Inflammatory macrophage treated with lipopolysaccharide for 1 hour (primary cell): Measurements from ENCODE around the gene DPP9.
A peak's percentile ranks its signal among the peaks of the same experiment; 100 is the strongest.

Experiments
- DNase-seq, 2 donors: peaks; one replicate each; pipeline ENCODE4 v3.0.0-alpha.2; 2020 to 2022

DPP9 gene

DNA sequence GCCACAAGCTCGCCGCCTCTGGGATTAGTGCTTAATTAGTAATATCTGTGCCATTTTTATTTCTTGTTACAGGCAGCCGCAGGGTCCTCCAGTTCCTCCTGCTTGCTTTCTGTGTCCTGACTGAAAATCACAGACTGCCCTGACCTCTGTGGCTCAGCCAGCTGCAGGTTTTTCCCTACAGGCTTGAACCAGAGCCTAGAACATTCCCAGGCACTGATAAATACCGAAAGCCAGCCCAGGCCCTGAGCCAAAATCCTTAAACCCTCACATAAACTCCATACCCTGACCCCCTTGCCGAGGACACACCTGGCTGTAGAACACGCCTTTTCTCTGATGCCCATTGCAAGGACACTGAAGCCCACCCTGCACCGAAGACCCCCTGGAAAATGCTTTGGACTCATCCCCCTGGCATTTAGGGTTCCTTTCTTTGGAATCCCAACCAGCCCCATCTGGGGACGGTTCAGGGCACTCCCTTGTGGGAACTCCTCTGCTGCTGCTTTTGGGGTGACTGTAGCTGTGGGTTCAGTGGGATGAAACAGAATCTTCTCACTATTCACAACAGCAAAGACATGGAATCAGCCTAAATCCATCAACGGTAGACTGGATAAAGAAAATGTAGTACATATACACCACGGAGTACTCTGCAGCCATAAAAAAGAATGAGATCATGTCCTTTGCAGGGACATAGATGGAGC, 15.5 kb downstream of the DPP9 start:
- DNase-seq = no peak

DNA sequence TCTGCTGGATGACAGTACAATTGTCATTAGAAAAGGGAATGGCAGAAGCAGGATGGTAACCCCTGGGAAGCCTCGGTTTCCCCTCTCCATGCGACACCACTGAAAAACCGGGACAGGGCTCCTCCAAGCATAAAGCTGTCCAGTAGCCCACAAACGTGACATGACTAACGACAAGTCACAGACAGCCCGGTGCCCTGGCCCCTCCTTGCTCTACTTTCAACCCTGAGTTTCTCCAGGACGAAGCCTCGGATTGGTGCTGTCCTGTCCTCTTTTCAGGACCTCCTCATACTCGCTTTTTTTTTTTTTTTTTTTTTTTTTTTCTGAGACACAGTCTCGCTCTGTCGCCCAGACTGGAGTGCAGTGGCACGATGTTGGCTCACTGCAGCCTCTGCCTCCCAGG, 16.3 kb downstream of the DPP9 start:
- DNase-seq = no peak

DNA sequence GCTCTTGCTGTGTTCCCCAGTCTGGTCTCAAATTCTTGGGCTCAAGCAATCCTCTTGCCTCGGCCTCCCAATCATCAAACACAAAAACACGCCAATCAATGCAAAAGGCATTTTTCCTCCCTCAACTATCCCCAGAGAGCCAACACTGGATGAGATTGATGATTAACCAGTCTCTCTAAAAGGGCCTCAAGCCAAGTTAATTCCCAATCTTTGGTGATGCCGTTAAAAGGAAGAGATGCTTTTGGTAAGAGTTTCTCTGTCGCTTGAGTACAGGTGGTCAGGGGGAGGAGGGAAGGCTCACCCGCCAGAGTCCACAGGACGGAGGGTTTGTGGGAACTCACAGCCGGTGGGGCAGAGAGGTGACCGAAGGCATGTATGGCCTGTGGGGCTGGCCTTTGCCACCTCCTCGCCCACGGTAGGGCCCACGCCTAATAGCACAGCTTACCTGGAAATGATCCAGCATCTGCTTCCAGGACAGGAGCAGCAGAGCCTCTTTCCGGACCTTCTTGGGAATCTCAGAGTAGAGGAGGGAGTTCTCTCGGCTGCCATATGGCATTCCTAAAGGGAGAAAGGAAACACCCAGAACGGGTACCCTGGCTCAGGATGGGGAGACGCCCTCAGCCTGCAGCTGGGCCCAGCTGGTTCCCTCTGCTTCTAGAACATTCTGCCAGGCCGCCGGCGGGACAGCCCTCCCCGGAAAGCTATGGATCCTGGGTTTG, 18.1 kb downstream of the DPP9 start:
- DNase-seq = no peak

DNA sequence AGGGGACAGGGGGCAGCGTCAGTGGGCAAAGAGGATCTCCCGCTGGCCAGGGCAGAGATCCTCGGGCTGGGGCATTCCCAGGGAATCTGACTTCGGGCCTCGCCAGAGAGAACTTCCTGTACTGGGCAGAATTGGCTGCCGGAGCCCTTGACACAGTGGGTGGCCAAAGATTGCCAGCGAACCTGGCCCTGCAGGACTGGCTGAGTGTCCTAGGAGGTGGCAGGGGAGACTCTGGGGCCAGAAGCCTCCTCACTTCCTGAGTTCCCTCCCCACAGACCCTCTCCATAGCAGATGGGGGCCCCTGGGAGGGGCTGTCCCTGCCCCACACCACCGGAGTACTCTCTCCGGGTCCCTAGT, 19.3 kb downstream of the DPP9 start:
- no peak for DNase-seq

GRCh38 chr19:4703671-4704316, 19.8 kb downstream of the DPP9 start:
- DNase-seq = no peak

DNA sequence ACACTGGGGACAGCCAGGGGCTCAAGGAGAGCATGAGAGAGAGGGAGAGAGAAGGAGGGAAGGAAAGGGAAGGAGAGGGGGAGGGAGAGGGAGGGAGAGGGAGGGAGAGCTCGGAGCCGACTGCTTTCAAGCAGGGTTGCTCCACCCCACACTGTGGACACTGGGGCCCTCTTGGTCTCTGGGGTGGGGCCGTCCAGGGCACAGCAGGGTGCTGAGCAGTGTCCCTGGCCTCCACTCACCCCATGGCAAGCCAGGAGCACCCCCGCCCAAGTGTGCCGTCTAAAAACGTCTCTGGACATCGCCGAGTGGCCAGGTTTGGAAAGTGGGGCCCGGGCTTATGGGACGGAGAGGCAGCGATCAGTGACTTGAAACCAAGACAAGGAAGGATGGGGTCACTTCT, 20.9 kb downstream of the DPP9 start:
- no peak for DNase-seq

DNA sequence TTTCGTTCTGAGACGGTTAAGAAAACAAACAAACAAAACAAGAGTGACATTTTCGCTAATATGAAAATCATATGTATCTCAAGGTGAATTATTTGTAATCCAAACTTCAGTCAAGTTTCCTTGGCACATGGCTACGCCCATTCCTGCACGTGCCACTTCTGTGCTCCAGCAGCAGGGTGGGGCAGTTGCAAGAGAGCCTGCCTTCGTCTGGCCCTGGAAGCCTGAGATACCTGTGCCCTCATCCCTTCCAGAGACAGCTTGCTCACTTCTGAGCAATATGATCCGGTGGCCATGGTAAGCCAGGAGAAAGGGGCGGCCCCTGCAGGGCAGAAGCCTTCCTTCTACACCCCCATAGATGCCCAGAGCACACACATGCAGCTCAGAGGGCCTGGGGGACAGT, 22.1 kb downstream of the DPP9 start:
- DNase-seq = no peak

DNA sequence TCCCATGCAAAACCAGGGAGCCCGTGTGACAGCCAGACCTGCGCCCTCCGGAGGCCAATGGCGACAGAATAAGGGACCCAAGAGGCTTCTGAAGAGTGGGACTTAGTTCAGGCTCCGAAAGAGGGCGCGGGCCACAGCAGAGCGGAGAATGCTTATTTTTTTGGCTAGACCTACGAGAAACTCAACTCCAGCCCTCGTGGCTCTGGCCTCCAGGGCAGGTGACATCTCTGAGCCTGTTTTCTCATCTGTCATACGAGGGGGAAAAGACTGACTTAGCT, 23.0 kb downstream of the DPP9 start:
- DNase-seq = no peak

GRCh38 chr19:4699826-4700692, 23.6 kb downstream of the DPP9 start:
- no peak for DNase-seq

DNA sequence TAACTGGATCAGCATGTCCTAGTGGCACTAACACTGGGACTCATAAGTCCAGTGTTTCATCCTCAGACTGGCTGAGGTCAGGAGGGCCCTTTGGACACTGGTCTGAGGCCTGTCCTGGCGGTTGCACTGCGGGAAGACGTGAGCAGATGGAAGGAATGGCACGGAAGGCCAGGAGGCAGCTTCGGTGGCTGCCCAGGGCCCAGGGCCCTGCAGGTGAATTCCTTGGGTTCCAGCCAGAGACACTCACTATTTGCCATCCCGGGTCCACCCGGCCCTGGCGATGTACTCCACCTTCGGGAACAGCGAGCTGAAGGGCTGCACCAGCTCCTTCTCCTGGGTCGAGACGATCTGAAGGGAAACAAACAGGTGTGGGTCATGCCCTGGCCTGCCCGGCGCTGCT, 26.3 kb downstream of the DPP9 start:
- DNase-seq = no peak

- DNase-seq = no peak
Observed at GRCh38 chr19:4695224-4695731, 28.4 kb downstream of the DPP9 start.

GRCh38 chr19:4694211-4694987, 29.2 kb downstream of the DPP9 start:
- no peak for DNase-seq

DNA sequence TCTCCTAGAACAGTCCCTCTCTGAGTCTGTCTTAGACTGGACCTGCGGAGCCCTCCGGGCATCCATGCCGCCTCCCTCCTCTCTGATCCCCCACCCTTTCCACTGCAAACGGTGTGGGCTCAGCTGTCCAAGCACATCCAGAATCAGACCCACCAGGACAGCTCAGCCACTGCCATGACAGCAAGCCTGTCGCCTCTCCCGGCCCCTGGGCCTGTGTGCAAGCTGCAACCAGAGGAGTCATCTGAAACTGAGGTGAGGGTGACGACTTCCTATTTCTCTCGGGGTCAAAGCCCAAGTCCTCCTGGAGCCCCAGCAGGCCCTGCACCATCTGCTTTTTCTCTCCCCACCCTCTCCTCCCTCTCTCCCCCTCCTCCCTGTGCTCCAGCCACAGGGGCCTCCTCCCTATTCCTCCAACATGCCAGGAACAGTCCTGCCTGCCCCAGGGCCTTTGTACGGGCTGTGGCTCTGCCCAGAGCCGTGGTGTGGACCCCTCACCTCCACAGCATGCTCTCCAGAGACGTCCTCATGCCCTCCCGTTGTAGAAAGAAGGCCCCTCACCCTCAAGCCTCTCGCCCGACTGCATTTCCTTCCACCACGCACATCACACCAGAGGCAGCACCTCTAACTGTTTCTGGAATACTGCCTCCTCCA, 30.0 kb downstream of the DPP9 start:
- no peak for DNase-seq

DNA sequence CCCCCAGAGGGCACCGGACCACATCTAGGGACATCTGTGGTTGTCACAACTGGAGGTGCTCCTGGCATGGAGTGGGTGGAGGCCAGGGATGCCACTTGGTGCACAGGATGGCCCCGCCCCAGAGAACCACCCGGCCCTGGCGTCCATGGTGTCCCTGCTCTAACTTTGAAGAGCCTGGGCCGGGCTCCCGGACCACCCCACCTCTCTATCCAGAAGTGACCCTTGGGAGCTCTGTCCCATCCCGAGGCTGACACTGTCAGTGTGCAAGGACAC, 30.6 kb downstream of the DPP9 start:
- DNase-seq = no peak

- no peak for DNase-seq
Observed at GRCh38 chr19:4692251-4693077, 31.2 kb downstream of the DPP9 start.

- DNase-seq = peak; percentile 97 to 98
Observed at GRCh38 chr19:4691373-4691772, 32.3 kb downstream of the DPP9 start.

DNA sequence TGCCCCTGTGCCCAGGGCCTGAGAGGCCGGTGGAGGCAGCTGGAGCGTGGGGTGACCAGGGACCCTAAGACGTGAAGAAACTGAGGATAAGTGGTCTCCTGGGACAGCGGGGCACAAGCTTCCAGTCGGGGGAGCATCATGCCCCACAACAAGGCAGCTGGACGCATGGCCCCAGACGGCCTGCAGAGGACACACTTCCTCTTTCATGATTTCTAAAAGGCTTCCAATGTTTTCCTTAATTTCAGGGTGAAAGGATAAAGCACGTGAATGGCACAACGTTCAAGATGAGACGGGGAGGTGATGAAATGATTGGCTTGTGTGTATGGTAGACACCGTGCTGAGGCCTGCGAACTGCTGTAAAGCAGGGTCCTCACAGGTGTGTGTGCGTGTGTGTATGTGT, 33.3 kb downstream of the DPP9 start:
- peak; percentile 33 to 62 for DNase-seq

DNA sequence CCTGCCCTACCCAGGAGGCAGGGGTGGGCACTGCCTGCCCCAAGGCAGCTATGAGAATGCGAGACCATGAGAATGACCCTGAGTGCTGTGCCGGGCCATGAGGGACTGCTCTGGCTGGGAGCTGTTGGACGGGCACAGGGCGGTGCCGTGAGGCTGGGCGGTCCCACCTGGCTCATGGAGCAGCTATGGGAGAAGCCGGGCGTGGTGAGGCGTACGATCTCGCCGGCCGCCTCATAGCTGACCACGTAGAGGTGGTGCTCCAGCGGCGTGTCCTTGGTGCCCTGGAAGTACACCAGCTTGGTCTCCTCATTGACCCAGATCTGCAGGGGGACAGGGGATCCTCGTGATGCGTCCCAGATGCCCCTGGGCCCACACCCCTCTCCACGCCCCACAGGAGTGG, 34.2 kb downstream of the DPP9 start:
- no peak for DNase-seq

GRCh38 chr19:4688587-4688986, 35.1 kb downstream of the DPP9 start:
- DNase-seq = no peak

- no peak for DNase-seq
Observed at GRCh38 chr19:4687396-4687795, 36.2 kb downstream of the DPP9 start.

- DNase-seq = no peak
Observed at GRCh38 chr19:4686700-4687099, 36.9 kb downstream of the DPP9 start.
